Measurements from ENCODE around the gene DYNLT4. TPM values are rescaled to one million over a fixed set of nuclear protein-coding genes. Genes with fewer than 3 reads are reported as not detected.

DYNLT4 gene
- total RNA-seq, 1 experiment from 2014 or later, result 0.31 TPM

DNA sequence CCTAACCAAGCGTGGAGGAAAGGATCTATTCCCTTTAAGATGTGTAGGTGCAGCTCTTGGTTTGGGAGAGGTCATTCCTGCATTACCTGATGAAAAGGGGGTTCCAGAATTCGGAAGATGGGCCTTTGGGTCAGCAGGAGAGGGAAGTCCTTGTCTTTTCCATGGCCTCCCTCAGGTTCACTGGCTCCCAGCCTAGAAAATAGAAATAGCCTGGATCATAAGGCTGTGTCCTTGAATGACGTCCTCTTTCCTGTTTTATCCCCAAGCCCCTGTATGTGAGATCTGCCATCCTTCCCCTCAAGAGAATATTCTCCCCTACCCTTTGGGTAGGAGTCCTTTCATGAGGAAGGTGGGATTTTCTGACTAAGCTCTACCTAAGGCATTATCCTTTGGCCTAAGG lies 46.3 kb downstream of the DYNLT4 start:
- H3K4me1 Mint-ChIP-seq, result no peaks in the 10 kb centered on the region
- ChIA-PET CTCF (no interaction called here), POLR2A (no interaction called here)
- ATAC-seq, result no peak
- H3K27ac Mint-ChIP-seq, result peak overlapping the region; percentile 42; the same call in 1 of the 2 replicates
- no peak overlapping the region for H3K4me3 Mint-ChIP-seq
- TF ChIP-seq, protein P1, sequence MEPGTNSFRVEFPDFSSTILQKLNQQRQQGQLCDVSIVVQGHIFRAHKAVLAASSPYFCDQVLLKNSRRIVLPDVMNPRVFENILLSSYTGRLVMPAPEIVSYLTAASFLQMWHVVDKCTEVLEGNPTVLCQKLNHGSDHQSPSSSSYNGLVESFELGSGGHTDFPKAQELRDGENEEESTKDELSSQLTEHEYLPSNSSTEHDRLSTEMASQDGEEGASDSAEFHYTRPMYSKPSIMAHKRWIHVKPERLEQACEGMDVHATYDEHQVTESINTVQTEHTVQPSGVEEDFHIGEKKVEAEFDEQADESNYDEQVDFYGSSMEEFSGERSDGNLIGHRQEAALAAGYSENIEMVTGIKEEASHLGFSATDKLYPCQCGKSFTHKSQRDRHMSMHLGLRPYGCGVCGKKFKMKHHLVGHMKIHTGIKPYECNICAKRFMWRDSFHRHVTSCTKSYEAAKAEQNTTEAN (CRISPR knock-in tag; IDR thresholded peaks at IDR 0.05), result no peak
- TF ChIP-seq, protein P2, sequence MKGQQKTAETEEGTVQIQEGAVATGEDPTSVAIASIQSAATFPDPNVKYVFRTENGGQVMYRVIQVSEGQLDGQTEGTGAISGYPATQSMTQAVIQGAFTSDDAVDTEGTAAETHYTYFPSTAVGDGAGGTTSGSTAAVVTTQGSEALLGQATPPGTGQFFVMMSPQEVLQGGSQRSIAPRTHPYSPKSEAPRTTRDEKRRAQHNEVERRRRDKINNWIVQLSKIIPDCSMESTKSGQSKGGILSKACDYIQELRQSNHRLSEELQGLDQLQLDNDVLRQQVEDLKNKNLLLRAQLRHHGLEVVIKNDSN (CRISPR knock-in tag; IDR thresholded peaks at IDR 0.05), result no peak
- TF ChIP-seq TCF7 (CRISPR knock-in tag; IDR thresholded peaks at IDR 0.05; ENCODE audit: low read depth) (no peak), SMAD3 (CRISPR knock-in tag; IDR thresholded peaks at IDR 0.05; ENCODE audit: borderline replicate concordance) (no peak), CREB1 (CRISPR knock-in tag; IDR thresholded peaks at IDR 0.05) (no peak), IRF2 (CRISPR knock-in tag; IDR thresholded peaks at IDR 0.05; ENCODE audit: borderline replicate concordance, low read depth) (no peak), ETV6 (CRISPR knock-in tag; IDR thresholded peaks at IDR 0.05) (no peak), ZNF416 (CRISPR knock-in tag; IDR thresholded peaks at IDR 0.05) (no peak), ZNF263 (CRISPR knock-in tag; IDR thresholded peaks at IDR 0.05; ENCODE audit: low read depth) (no peak), FOXP1 (CRISPR knock-in tag; IDR thresholded peaks at IDR 0.05; ENCODE audit: borderline replicate concordance) (no peak), ATF1 (CRISPR knock-in tag; IDR thresholded peaks at IDR 0.05) (no peak), FOXJ3 (CRISPR knock-in tag; IDR thresholded peaks at IDR 0.05; ENCODE audit: borderline replicate concordance) (no peak), ZNF671 (CRISPR knock-in tag; IDR thresholded peaks at IDR 0.05) (no peak), OVOL2 (CRISPR knock-in tag; IDR thresholded peaks at IDR 0.05; ENCODE audit: borderline replicate concordance) (no peak), NR3C1 (CRISPR knock-in tag; conservative IDR thresholded peaks at IDR 0.05; ENCODE audit: low read depth) (no peak)
- TF ChIP-seq, protein P3, sequence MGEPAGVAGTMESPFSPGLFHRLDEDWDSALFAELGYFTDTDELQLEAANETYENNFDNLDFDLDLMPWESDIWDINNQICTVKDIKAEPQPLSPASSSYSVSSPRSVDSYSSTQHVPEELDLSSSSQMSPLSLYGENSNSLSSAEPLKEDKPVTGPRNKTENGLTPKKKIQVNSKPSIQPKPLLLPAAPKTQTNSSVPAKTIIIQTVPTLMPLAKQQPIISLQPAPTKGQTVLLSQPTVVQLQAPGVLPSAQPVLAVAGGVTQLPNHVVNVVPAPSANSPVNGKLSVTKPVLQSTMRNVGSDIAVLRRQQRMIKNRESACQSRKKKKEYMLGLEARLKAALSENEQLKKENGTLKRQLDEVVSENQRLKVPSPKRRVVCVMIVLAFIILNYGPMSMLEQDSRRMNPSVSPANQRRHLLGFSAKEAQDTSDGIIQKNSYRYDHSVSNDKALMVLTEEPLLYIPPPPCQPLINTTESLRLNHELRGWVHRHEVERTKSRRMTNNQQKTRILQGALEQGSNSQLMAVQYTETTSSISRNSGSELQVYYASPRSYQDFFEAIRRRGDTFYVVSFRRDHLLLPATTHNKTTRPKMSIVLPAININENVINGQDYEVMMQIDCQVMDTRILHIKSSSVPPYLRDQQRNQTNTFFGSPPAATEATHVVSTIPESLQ (CRISPR knock-in tag; IDR thresholded peaks at IDR 0.05), result no peak
- TF ChIP-seq, protein P4, sequence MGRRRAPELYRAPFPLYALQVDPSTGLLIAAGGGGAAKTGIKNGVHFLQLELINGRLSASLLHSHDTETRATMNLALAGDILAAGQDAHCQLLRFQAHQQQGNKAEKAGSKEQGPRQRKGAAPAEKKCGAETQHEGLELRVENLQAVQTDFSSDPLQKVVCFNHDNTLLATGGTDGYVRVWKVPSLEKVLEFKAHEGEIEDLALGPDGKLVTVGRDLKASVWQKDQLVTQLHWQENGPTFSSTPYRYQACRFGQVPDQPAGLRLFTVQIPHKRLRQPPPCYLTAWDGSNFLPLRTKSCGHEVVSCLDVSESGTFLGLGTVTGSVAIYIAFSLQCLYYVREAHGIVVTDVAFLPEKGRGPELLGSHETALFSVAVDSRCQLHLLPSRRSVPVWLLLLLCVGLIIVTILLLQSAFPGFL (CRISPR knock-in tag; IDR thresholded peaks at IDR 0.05; ENCODE audit: borderline replicate concordance), result no peak
- TF ChIP-seq, protein P5, sequence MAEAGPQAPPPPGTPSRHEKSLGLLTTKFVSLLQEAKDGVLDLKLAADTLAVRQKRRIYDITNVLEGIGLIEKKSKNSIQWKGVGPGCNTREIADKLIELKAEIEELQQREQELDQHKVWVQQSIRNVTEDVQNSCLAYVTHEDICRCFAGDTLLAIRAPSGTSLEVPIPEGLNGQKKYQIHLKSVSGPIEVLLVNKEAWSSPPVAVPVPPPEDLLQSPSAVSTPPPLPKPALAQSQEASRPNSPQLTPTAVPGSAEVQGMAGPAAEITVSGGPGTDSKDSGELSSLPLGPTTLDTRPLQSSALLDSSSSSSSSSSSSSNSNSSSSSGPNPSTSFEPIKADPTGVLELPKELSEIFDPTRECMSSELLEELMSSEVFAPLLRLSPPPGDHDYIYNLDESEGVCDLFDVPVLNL (CRISPR knock-in tag; IDR thresholded peaks at IDR 0.05; ENCODE audit: borderline replicate concordance, low read depth), result no peak
- H3K9me3 Mint-ChIP-seq, result no peaks in the 10 kb centered on the region
- no peaks in the 10 kb centered on the region for H3K27me3 Mint-ChIP-seq (ENCODE audit: low read depth)
- H3K36me3 Mint-ChIP-seq, result peaks cover 77% of the 10 kb centered on the region
- DNase-seq (ENCODE audit: low spot score), result no peak

DNA sequence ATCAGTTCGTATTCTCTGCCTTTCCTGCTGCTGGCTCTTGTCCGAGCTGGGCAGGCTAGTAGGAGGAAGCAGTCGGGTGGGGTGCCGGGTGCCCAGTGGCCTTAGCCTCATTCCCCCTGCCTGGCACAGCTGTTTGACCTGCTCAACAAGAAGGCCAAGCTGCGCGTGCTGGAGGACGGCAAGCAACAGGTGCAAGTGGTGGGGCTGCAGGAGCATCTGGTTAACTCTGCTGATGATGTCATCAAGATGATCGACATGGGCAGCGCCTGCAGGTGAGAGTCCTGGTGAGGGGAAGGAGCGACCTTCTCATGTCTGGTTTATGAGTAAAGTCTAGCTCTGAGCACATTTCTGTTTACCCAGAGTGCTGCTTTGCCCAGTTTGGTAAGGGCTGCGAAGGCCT lies 48.1 kb downstream of the DYNLT4 start:
- Mint-ChIP-seq H3K27ac (no peak overlapping the region), H3K36me3 (peaks cover 84% of the 10 kb centered on the region), H3K27me3 (ENCODE audit: low read depth) (no peaks in the 10 kb centered on the region), H3K4me1 (no peaks in the 10 kb centered on the region), H3K9me3 (no peaks in the 10 kb centered on the region), H3K4me3 (no peak overlapping the region)
- ChIA-PET POLR2A (interaction anchor here (1.4 kb wide), 1 partner anchor 16 kb away, joined by 4 read pairs; the partner anchor contains the start of gene RPS8), CTCF (no interaction called here)
- DNase-seq (ENCODE audit: low spot score), result no peak
- ATAC-seq, result no peak
- TF ChIP-seq GTF2I (CRISPR knock-in tag; conservative IDR thresholded peaks at IDR 0.05), result no peak
- no peak for TF ChIP-seq GABPB1 (CRISPR knock-in tag; IDR thresholded peaks at IDR 0.05)
- TF ChIP-seq, protein P6, sequence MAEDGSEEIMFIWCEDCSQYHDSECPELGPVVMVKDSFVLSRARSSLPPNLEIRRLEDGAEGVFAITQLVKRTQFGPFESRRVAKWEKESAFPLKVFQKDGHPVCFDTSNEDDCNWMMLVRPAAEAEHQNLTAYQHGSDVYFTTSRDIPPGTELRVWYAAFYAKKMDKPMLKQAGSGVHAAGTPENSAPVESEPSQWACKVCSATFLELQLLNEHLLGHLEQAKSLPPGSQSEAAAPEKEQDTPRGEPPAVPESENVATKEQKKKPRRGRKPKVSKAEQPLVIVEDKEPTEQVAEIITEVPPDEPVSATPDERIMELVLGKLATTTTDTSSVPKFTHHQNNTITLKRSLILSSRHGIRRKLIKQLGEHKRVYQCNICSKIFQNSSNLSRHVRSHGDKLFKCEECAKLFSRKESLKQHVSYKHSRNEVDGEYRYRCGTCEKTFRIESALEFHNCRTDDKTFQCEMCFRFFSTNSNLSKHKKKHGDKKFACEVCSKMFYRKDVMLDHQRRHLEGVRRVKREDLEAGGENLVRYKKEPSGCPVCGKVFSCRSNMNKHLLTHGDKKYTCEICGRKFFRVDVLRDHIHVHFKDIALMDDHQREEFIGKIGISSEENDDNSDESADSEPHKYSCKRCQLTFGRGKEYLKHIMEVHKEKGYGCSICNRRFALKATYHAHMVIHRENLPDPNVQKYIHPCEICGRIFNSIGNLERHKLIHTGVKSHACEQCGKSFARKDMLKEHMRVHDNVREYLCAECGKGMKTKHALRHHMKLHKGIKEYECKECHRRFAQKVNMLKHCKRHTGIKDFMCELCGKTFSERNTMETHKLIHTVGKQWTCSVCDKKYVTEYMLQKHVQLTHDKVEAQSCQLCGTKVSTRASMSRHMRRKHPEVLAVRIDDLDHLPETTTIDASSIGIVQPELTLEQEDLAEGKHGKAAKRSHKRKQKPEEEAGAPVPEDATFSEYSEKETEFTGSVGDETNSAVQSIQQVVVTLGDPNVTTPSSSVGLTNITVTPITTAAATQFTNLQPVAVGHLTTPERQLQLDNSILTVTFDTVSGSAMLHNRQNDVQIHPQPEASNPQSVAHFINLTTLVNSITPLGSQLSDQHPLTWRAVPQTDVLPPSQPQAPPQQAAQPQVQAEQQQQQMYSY (CRISPR knock-in tag; IDR thresholded peaks at IDR 0.05), result no peak
- TF ChIP-seq ZNF396 (CRISPR knock-in tag; IDR thresholded peaks at IDR 0.05; ENCODE audit: borderline replicate concordance), result no peak
- TF ChIP-seq ZNF219 (CRISPR knock-in tag; IDR thresholded peaks at IDR 0.05; ENCODE audit: borderline replicate concordance), result no peak
- TF ChIP-seq GRHL2 (CRISPR knock-in tag; IDR thresholded peaks at IDR 0.05; ENCODE audit: insufficient replicate concordance, severe bottlenecking), result no peak

Data from WTC11 (cell line).